Ishikawa (cell line): Measurements from ENCODE around the gene SLC15A4.

ENCODE experiments used
- CEBPB ChIP-seq: IDR thresholded peaks from 2 replicates; pipeline ENCODE4 v1.6.1; 2012
- EP300 ChIP-seq: IDR thresholded peaks from 2 replicates; pipeline ENCODE4 v1.6.1; 2012; ENCODE audit warnings: borderline replicate concordance
- FOXM1 ChIP-seq: IDR thresholded peaks from 2 replicates; pipeline ENCODE4 v1.6.1; 2012; ENCODE audit warnings: low read depth, borderline replicate concordance
- NFIC ChIP-seq: IDR thresholded peaks from 2 replicates; pipeline ENCODE4 v1.6.1; 2012
- RAD21 ChIP-seq: IDR thresholded peaks from 2 replicates; pipeline ENCODE4 v1.6.1; 2012; ENCODE audit warnings: low read depth
- TAF1 ChIP-seq: IDR thresholded peaks from 2 replicates; pipeline ENCODE4 v1.6.1; 2012; ENCODE audit warnings: low read depth, mild to moderate bottlenecking
- TEAD4 ChIP-seq: IDR thresholded peaks from 2 replicates; pipeline ENCODE4 v1.6.1; 2012
- YY1 ChIP-seq: IDR thresholded peaks from 2 replicates; pipeline ENCODE4 v1.6.1; 2012; ENCODE audit warnings: low read depth
- ZBTB7A ChIP-seq: IDR thresholded peaks from 2 replicates; pipeline ENCODE4 v1.6.1; 2012; ENCODE audit warnings: low read depth
- TF ChIP-seq, protein P1 (sequence below): IDR thresholded peaks from 2 replicates; pipeline ENCODE4 v1.6.1; 2012; ENCODE audit warnings: low read depth, mild to moderate bottlenecking
- TF ChIP-seq, protein P2 (sequence below): IDR thresholded peaks from 2 replicates; pipeline ENCODE4 v1.6.1; 2012

DNA sequence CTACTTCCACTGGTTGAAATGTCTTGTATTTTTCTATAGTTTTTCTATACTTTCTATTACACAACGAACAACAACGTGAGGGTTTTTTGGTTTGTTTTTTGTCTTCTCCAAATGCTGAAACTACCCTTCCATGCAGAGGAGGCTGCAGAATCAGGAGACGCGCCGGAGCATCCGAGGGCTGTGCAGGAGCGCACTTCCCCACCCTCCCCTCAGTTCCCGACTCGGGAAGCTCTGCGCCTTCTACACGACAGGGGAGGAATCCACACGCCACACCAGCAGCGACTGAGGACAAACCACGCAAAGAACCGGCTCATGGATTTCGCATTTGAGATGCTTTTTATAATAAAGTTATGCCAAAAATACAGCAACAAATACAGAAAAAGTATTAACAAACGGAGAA is 30.9 kb downstream of the SLC15A4 start:
- TF ChIP-seq CEBPB (no peak), TAF1 (no peak), RAD21 (no peak), EP300 (no peak), NFIC (no peak), ZBTB7A (no peak), TEAD4 (no peak), YY1 (no peak), FOXM1 (no peak)
- TF ChIP-seq, protein P1, sequence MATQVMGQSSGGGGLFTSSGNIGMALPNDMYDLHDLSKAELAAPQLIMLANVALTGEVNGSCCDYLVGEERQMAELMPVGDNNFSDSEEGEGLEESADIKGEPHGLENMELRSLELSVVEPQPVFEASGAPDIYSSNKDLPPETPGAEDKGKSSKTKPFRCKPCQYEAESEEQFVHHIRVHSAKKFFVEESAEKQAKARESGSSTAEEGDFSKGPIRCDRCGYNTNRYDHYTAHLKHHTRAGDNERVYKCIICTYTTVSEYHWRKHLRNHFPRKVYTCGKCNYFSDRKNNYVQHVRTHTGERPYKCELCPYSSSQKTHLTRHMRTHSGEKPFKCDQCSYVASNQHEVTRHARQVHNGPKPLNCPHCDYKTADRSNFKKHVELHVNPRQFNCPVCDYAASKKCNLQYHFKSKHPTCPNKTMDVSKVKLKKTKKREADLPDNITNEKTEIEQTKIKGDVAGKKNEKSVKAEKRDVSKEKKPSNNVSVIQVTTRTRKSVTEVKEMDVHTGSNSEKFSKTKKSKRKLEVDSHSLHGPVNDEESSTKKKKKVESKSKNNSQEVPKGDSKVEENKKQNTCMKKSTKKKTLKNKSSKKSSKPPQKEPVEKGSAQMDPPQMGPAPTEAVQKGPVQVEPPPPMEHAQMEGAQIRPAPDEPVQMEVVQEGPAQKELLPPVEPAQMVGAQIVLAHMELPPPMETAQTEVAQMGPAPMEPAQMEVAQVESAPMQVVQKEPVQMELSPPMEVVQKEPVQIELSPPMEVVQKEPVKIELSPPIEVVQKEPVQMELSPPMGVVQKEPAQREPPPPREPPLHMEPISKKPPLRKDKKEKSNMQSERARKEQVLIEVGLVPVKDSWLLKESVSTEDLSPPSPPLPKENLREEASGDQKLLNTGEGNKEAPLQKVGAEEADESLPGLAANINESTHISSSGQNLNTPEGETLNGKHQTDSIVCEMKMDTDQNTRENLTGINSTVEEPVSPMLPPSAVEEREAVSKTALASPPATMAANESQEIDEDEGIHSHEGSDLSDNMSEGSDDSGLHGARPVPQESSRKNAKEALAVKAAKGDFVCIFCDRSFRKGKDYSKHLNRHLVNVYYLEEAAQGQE = no peak
- TF ChIP-seq, protein P2, sequence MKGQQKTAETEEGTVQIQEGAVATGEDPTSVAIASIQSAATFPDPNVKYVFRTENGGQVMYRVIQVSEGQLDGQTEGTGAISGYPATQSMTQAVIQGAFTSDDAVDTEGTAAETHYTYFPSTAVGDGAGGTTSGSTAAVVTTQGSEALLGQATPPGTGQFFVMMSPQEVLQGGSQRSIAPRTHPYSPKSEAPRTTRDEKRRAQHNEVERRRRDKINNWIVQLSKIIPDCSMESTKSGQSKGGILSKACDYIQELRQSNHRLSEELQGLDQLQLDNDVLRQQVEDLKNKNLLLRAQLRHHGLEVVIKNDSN = no peak
